Progenitor cell of endocrine pancreas (in vitro differentiated cells): Measurements from ENCODE around the gene INSC. TPM values are rescaled to one million over a fixed set of nuclear protein-coding genes. Genes with fewer than 3 reads are reported as not detected.

Source experiments
- DNase-seq: peaks from one replicate; pipeline ENCODE4 v3.0.0; 2021; ENCODE audit warnings: low spot score; ENCODE audit not compliant: unreplicated experiment
- H3K27ac Mint-ChIP-seq: 2 replicates; pipeline ENCODE4 v1.8.0; 2021; ENCODE audit warnings: mild to moderate bottlenecking, moderate library complexity, mixed read lengths
- H3K27me3 Mint-ChIP-seq: 2 replicates; pipeline ENCODE4 v1.8.0; 2021; ENCODE audit warnings: mixed read lengths
- H3K36me3 Mint-ChIP-seq: 2 replicates; pipeline ENCODE4 v1.8.0; 2022; ENCODE audit warnings: mixed read lengths; ENCODE audit not compliant: insufficient read depth
- H3K4me1 Mint-ChIP-seq: 2 replicates; pipeline ENCODE4 v1.8.0; 2021; ENCODE audit warnings: low read depth, mixed read lengths
- H3K4me3 Mint-ChIP-seq: 2 replicates; pipeline ENCODE4 v1.8.0; 2021; ENCODE audit warnings: low read depth, mild to moderate bottlenecking, moderate library complexity, mixed read lengths
- H3K9me3 Mint-ChIP-seq: 2 replicates; pipeline ENCODE4 v1.8.0; 2021; ENCODE audit warnings: low read depth, mixed read lengths
- CTCF ChIP-seq: fragments of 200-600 bp; sonication (generic); IDR thresholded peaks from one replicate; pipeline ENCODE4 v1.5.0; 2021; ENCODE audit warnings: antibody characterized with exemption, mild to moderate bottlenecking; ENCODE audit not compliant: unreplicated experiment
- total RNA-seq: library from RNA; stranded (reverse); gene quantifications from 2 replicates; pipeline ENCODE4 v1.2.1, GENCODE V29; 2021

Gene INSC
- total RNA-seq, 1 donor from 2014 or later = not detected

GRCh38 chr11:15106201-15106965 lies 8.3 kb upstream of the INSC start:
- peaks cover 6% of the 10 kb centered on the region for H3K9me3 Mint-ChIP-seq
- no peak for DNase-seq
- no peak overlapping the region for H3K27ac Mint-ChIP-seq
- TF ChIP-seq CTCF = no peak
- no peak overlapping the region for H3K4me3 Mint-ChIP-seq
- H3K4me1 Mint-ChIP-seq = peaks cover 9% of the 10 kb centered on the region
- H3K36me3 Mint-ChIP-seq = no peaks in the 10 kb centered on the region
- H3K27me3 Mint-ChIP-seq = peaks cover 18% of the 10 kb centered on the region

- TF ChIP-seq CTCF = no peak
- H3K36me3 Mint-ChIP-seq = no peaks in the 10 kb centered on the region
- H3K9me3 Mint-ChIP-seq = peaks cover 6% of the 10 kb centered on the region
- H3K27me3 Mint-ChIP-seq = peaks cover 29% of the 10 kb centered on the region
- DNase-seq = no peak
- H3K27ac Mint-ChIP-seq = no peak overlapping the region
- H3K4me1 Mint-ChIP-seq = peaks cover 9% of the 10 kb centered on the region
- H3K4me3 Mint-ChIP-seq = no peak overlapping the region
Observed at GRCh38 chr11:15107730-15108515, 6.8 kb upstream of the INSC start.

- H3K4me3 Mint-ChIP-seq = no peak overlapping the region
- no peaks in the 10 kb centered on the region for H3K36me3 Mint-ChIP-seq
- peaks cover 37% of the 10 kb centered on the region for H3K27me3 Mint-ChIP-seq
- TF ChIP-seq CTCF = no peak
- H3K27ac Mint-ChIP-seq = no peak overlapping the region
- peaks cover under 1% of the 10 kb centered on the region for H3K9me3 Mint-ChIP-seq
- peaks cover 10% of the 10 kb centered on the region for H3K4me1 Mint-ChIP-seq
- DNase-seq = no peak
Observed at GRCh38 chr11:15108592-15109130, 6.1 kb upstream of the INSC start.

- no peaks in the 10 kb centered on the region for H3K9me3 Mint-ChIP-seq
- H3K27me3 Mint-ChIP-seq = peaks cover 44% of the 10 kb centered on the region
- no peaks in the 10 kb centered on the region for H3K36me3 Mint-ChIP-seq
- TF ChIP-seq CTCF = no peak
- no peak overlapping the region for H3K4me3 Mint-ChIP-seq
- no peak overlapping the region for H3K27ac Mint-ChIP-seq
- H3K4me1 Mint-ChIP-seq = peaks cover 12% of the 10 kb centered on the region
- no peak for DNase-seq
Observed at GRCh38 chr11:15109602-15110001, 5.1 kb upstream of the INSC start.

GRCh38 chr11:15111215-15111614 lies 3.5 kb upstream of the INSC start:
- no peak overlapping the region for H3K27ac Mint-ChIP-seq
- peaks cover 15% of the 10 kb centered on the region for H3K4me1 Mint-ChIP-seq

More at GRCh38 chr11:15111215-15111614, 3.5 kb upstream of the INSC start:
- no peak overlapping the region for H3K4me3 Mint-ChIP-seq
- no peaks in the 10 kb centered on the region for H3K9me3 Mint-ChIP-seq
- H3K36me3 Mint-ChIP-seq = no peaks in the 10 kb centered on the region
- H3K27me3 Mint-ChIP-seq = peaks cover 48% of the 10 kb centered on the region
- DNase-seq = no peak
- no peak for TF ChIP-seq CTCF
